Peyer's patch (tissue), 4 donors: ENCODE measurements around the gene HPCAL1. TPM values are rescaled to one million over a fixed set of nuclear protein-coding genes. Genes with fewer than 3 reads are reported as not detected.

Experiments
- DNase-seq, 3 donors: peaks; one replicate each; pipeline ENCODE4 v3.0.0-alpha.2; 2017 to 2019
- H3K27ac ChIP-seq, 4 donors: fragments of 200-600 bp; sonication (generic); one replicate each; pipeline ENCODE4 v1.5.1; 2016 to 2019
- H3K27me3 ChIP-seq, 2 donors: fragments of 200-600 bp; sonication (generic); one replicate each; pipeline ENCODE4 v1.5.1; 2019
- H3K36me3 ChIP-seq, 3 donors: fragments of 200-600 bp; sonication (generic); one replicate each; pipeline ENCODE4 v1.5.1; 2016 to 2019
- H3K4me1 ChIP-seq, 4 donors: fragments of 200-600 bp; sonication (generic); one replicate each; pipeline ENCODE4 v1.5.1; 2016 to 2019
- H3K4me3 ChIP-seq, 4 donors: fragments of 200-600 bp; sonication (generic); 1 replicate in 3 of 4; 2 replicates in 1 of 4; pipeline ENCODE4 v1.5.1; 2016 to 2019; ENCODE audit warnings: mild to moderate bottlenecking in 1 of 4
- H3K9me3 ChIP-seq, 4 donors: fragments of 200-600 bp; sonication (generic); one replicate each; pipeline ENCODE4 v1.5.1; 2016 to 2019; ENCODE audit warnings: mild to moderate bottlenecking in 1 of 4
- CTCF ChIP-seq, 6 experiments: fragments of 450-650 bp in 4 of 6; fragments of 200-600 bp in 2 of 6; sonication (generic) in 1 of 6; IDR thresholded peaks; one replicate each; pipeline ENCODE4 v1.5.1; 2017 to 2019; ENCODE audit warnings: antibody characterized with exemption in 6 of 6, mild to moderate bottlenecking in 3 of 6, moderate library complexity in 1 of 6
- POLR2A ChIP-seq, 2 donors: fragments of 450-650 bp; IDR thresholded peaks; one replicate each; pipeline ENCODE4 v1.5.1; 2017; ENCODE audit warnings: antibody characterized with exemption in 2 of 2, mild to moderate bottlenecking in 2 of 2, moderate library complexity in 2 of 2
- total RNA-seq, 4 donors: library from RNA; depleted of rRNA; stranded (reverse); fragments of >200 nt; gene quantifications; one replicate each; pipeline ENCODE4 v1.1.0, GENCODE V29; 2016

The HPCAL1 gene
- total RNA-seq, 4 donors from 2014 or later = 123 to 270 (median 156) TPM

- H3K9me3 ChIP-seq = no peaks in the 10 kb centered on the region
- peaks cover 4 to 36% (median 12%) of the 10 kb centered on the region in 4 donors for H3K4me1 ChIP-seq
- H3K27me3 ChIP-seq = no peaks in the 10 kb centered on the region
- peak overlapping the region in 1 of 4 donors; percentile 2 for H3K4me3 ChIP-seq
- H3K27ac ChIP-seq = no peak overlapping the region
- no peaks in the 10 kb centered on the region for H3K36me3 ChIP-seq
- no peak for DNase-seq
- TF ChIP-seq CTCF (IDR thresholded peaks at IDR 0.05) (no peak), POLR2A (IDR thresholded peaks at IDR 0.05) (no peak)
These were observed 4.3 kb downstream of the HPCAL1 start for GRCh38 chr2:10306901-10307463.

- Histone ChIP-seq H3K27me3 (no peaks in the 10 kb centered on the region), H3K4me1 (peaks cover 4 to 34% (median 11%) of the 10 kb centered on the region in 4 donors), H3K9me3 (no peaks in the 10 kb centered on the region), H3K27ac (no peak overlapping the region), H3K4me3 (peak overlapping the region in 1 of 4 donors; percentile 2), H3K36me3 (no peaks in the 10 kb centered on the region)
- DNase-seq = no peak
- TF ChIP-seq CTCF (IDR thresholded peaks at IDR 0.05) (no peak), POLR2A (IDR thresholded peaks at IDR 0.05) (no peak)
These were observed 5.0 kb downstream of the HPCAL1 start for GRCh38 chr2:10307561-10308156.

- DNase-seq = no peak
- H3K27me3 ChIP-seq = no peaks in the 10 kb centered on the region
- H3K27ac ChIP-seq = no peak overlapping the region
- no peaks in the 10 kb centered on the region for H3K9me3 ChIP-seq
- no peak overlapping the region for H3K4me3 ChIP-seq
- H3K4me1 ChIP-seq = peaks cover 4 to 34% (median 9%) of the 10 kb centered on the region in 4 donors
- no peaks in the 10 kb centered on the region for H3K36me3 ChIP-seq
- no peak for TF ChIP-seq POLR2A (IDR thresholded peaks at IDR 0.05)
- no peak for TF ChIP-seq CTCF (IDR thresholded peaks at IDR 0.05)
These were observed 6.2 kb downstream of the HPCAL1 start for GRCh38 chr2:10308866-10309265.

DNA sequence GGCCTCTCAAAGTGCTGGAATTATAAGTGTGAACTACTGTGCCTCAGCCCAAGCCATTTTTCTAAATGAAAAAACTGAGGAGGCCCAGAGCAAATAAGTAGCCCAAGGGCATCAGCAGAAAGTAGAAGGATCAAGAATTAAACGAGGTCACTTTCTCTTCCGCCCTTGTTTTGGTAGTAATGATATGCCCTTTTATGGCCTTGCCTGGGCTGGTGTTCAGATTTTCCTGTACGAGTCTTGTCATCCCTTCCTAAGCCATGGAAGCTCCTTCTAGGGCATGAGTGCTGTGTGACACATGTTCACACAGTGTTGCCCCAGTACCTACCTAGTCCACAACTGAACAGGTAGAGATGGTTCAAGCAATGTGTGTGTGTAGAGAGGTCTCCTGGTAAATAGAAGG, 6.6 kb downstream of the HPCAL1 start:
- Histone ChIP-seq H3K36me3 (no peaks in the 10 kb centered on the region), H3K27ac (no peak overlapping the region), H3K4me1 (peaks cover 4 to 32% (median 7%) of the 10 kb centered on the region in 4 donors), H3K9me3 (no peaks in the 10 kb centered on the region), H3K4me3 (no peak overlapping the region), H3K27me3 (no peaks in the 10 kb centered on the region)
- no peak for DNase-seq
- TF ChIP-seq CTCF (IDR thresholded peaks at IDR 0.05) = no peak
- no peak for TF ChIP-seq POLR2A (IDR thresholded peaks at IDR 0.05)

DNA sequence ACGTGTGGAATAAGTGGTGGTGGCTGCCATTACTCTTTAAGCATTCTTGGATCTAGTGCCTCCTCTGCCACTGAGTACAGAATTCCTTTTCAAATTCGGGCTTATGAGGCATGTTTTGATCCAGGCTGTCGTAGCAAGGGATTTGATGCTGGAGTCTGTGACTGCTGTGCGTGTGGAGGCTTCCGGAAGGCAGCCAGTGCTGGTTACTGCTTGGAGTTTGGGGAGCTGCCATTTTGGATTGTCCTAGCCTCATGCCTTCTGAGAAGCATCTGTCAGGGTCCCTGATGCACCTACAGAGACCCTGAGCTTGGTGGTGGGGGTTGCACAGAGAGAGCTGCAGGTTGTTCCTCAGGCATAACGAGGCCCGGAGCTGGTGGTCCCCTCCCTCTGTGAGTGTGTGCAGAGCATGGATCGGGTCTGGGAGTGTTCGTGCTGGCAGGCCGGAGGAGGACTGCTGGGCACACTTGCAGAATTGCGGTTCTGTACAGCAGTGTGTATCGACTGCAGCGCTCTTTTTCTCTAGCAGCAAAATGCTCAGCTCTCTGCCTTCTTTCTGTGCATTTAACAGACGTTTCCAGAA, 7.7 kb downstream of the HPCAL1 start:
- Histone ChIP-seq H3K4me1 (peaks cover 0 to 23% (median 5%) of the 10 kb centered on the region in 4 donors), H3K27me3 (no peaks in the 10 kb centered on the region), H3K4me3 (no peak overlapping the region), H3K27ac (no peak overlapping the region), H3K36me3 (no peaks in the 10 kb centered on the region), H3K9me3 (no peaks in the 10 kb centered on the region)
- TF ChIP-seq POLR2A (IDR thresholded peaks at IDR 0.05) (no peak), CTCF (IDR thresholded peaks at IDR 0.05) (no peak)
- no peak for DNase-seq
